Fibroblast of skin of scalp (primary cell): Measurements from ENCODE around the gene TASOR2.

ENCODE experiments used
- DNase-seq: peaks from one replicate; pipeline ENCODE4 v3.0.0-alpha.2; 2013

The TASOR2 gene

GRCh38 chr10:5655121-5655520 lies 29.5 kb upstream of the TASOR2 start:
- no peak for DNase-seq

DNA sequence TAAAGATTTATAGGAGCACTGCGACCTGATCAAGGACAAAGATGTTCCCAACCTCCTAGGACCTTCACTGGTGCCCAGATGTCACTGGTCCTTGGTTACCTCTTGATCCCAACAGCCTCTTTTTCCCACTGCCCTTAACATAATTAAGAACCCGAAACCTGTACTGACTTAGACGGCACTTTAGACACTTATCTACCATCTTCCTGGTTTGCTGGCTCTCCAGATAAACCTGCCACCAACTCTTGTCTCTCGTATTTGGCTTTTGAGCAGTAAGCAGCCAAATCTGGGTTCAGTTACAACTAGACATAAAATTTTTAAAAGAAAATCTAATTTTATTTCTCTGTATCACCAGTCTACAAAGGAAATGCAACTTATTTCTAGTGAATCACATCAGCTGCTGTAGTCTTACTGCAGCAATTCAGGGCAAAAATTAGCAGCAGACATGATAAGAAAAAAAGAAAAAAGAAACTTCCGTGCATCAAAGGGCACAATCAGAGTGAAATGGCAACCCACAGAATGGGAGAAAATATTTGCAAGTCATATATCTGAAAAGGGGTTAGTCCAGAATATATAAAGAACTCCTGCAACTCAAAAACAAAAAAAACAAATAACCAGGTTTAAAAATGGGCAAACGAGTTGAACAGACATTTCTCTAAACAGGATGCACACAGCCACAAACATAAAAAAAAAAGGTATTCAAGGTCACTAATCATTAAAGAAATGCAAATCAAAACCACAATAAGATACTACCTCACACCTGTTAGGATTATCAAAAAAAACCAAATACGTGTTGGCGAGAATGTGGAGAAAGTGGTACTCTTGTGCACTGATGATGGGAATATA lies 27.7 kb upstream of the TASOR2 start:
- no peak for DNase-seq

DNA sequence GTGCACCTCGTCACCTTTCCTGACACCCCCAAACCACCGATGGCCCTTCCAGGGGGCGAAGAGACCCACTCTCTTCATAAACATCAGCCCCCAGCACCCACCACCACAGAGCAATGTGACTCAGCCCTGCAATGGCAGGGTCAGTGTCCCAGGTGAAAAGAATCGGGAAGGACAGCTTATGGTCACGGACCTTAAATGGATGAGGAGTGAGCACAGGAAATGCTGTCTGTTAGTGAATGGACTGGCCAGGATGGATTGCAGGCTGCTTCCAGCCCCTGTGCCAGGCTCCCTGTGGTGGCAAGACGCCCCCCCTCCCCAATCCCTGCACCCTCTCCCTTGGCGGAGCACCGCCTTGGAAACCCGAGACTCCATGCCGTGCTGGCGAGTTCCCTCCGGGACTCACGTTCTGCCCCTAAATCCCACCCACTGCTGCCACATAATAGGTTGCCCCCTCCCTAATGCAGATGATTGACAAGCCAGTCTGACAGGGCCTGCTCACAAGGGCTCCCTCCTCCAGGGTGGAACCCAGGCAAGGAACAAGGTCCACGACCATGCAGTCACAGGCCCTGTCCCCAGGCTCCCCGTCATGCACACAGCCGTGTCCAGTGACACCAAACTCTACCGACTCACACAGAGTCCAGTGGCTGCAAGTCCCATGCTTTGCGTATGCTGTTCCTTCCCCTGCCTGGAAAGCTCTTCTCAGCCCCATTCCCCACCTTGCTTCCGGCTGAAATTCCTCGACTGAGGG lies 25.6 kb upstream of the TASOR2 start:
- no peak for DNase-seq

- peak; percentile 31 for DNase-seq
Measured at GRCh38 chr10:5659702-5660528, 24.7 kb upstream of the TASOR2 start.

DNA sequence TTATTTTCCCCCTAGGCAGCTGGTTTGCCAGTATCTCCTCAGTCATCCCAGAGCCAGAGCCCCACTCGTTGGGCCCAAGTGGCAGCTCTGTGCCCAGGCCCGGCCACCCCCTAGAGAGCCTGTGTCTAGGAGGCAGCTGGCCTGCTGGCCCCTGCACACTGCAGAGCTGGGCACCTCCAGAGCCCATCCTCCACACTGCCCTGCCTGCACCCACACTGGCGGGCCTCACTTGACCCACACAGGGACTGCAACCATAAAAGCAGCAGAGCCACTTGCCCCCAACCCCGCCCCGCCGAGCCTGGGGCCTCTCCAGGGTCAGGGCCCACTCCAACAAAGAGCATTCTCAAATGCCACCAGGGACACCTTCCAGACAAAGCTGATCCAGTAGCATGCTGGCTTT lies 23.6 kb upstream of the TASOR2 start:
- no peak for DNase-seq

DNA sequence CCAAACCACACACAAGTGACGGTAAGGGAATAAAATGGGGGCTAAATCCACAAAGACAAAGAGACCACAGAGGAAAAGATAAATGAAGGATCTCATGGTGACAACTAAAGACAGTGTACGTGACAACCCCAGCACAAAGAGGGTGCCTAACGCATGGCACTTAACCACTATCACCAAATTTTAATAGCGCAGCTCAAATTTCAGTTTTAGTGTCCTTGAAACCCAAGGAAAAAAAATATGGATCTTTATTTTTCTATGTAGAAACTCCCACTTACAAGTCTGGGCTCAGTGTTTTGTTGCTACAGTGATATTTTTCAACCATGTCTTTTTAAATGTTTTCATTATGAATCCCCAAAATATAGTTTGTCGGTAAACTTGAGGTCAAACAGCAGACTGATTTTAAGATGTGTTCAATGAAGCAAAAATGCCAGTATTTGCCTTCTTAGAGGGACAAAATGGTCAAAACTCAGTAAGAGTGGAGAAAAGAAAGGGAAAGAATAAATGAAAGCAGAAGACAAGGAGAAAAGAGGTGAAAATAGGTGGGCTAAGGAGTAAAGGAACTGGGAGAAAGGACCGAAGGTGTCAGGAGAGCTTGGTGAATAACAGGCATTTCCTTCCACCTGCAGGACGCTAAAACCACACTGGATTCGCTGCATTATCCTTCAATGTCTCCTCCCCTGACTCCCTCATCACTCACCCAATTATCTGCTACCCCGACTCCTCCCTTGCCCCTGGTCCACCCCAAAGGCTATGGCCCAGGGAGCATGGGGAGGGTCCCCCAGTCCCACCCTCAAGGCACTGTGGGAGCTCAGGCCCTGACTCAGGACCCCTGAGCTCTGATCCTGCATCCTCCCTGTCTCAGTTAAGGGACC lies 21.7 kb upstream of the TASOR2 start:
- DNase-seq = no peak

DNA sequence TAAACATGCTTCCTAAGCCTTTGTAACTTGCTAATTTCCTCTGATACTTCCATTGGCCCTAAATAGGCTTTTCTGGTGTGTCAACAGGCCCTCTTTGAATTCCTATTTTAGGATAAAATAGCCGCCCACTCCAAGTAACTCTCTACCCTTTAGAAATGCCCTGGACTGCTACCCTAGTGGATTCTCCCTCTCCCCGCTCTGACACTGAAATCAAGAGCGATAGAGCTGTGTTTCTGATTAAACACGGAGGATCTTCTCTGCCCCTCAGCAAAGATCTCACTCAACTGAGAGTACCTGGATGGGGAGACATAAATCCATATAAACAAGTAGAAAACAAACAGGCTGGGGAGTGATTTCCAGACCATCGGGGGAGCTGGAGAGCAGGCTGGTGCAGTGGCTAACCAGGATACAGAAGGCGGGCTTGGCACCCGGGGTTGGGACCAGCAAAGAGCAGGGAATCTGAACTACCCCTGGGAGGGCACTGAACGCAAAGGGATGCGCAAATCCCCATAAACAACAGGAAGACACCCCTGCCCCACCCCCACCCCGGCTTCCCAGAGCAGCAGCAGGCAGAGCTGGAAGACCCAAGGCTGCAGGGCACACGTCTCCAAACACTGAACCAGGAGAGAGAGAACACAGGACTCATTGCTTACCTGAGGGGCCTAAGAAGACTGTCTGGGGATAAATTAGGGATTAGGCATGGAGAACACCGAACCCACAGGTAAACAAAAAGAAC lies 20.8 kb upstream of the TASOR2 start:
- no peak for DNase-seq

DNA sequence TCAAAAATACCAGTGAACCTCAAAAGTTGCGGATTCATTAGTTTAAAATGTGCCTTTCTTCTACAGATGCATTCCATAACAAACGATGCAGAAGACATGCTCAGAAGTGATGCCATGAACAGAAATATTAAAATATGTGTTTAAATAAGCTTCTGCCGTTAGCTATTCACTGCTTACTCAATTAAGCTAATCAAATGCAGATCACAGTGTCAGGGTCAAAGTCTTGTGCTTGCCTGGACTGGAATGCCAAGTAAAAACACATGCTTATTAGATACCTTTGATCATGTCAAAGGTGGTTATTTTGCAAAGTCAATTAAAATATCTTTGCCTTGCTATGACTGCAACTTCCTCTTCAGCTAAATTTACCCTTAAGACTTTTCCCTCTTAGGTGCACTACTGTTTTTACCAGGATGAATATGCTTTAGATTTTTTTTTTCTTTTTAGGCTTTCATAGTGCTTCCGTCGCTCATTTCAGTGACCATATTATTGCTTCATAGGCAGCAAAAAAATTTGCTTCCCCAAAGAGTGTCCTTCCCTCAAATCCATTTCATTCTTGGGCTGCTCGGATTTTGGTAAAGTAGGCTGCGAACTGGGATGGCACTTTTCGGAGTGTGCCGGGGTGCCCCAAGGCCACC lies 19.1 kb upstream of the TASOR2 start:
- DNase-seq = peak; percentile 76

DNA sequence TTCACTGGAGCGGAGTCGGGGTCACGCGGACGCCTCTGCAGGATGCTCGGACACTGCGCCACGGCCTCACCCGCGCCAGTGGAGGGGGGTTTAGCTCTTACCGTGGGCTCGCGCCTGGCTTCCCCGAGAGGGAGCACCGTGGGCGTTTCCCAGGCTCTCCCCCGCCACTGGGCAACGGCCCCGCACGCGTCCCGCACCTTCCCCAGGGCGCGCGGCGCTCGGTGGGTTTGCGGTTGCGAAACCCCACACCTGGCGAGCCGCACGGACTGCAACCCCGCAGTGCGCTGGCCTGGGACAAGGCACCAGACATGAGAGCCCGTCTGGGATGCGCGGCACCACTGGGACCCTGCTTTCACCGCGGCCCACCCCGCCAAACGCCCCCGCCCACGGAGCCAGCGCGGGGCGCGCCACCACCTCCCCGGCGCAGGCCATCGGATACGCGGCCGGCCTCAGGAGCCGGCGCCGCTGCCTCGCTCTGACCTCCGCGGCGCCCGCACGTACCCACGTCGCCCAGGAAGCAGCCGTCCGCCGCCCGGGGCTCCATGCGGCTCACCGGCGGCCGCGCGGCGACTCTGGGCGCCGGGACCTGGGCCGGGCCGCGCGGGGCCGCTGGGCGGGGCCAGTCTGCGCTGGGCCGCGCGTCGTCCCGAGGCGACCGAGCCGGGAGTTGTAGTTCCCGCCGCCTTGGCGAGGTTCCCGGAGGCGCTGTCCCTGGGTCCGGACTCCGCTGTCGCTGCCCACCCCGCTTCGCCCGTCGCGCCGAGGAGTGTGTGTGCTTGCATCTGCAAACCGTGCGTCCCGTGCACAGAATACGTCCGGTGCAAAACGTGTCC lies 18.4 kb upstream of the TASOR2 start, which contains the start of gene ASB13:
ASB13 (minus strand) TSS at position 588 of the 833 bp plus-strand sequence; CDS start at position 544, 44 bp downstream.
- peak; percentile 51 for DNase-seq

GRCh38 chr10:5666841-5667630 lies 17.6 kb upstream of the TASOR2 start:
- no peak for DNase-seq

DNA sequence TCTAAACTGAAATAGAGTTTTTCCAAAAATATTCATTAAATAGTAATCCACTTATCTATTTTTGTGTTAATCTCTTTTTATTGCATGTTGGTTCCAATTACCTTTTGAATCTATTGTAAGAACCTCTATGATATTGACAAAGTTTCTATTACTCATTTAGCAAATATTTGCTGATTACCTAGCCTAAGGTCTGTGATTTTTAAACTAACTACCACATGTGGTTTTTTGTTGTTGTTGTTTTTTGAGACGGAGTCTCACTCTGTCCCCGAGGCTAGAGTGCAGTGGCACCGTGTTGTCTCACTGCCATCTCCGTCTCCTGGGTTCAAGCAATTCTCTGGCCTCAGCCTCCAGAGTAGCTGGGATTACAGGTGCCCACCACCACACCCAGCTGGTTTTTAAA lies 16.2 kb upstream of the TASOR2 start:
- no peak for DNase-seq

GRCh38 chr10:5669604-5670003 lies 15.0 kb upstream of the TASOR2 start:
- DNase-seq = no peak

GRCh38 chr10:5670662-5671375 lies 13.8 kb upstream of the TASOR2 start:
- no peak for DNase-seq

- no peak for DNase-seq
Measured at GRCh38 chr10:5678397-5679036, 6.1 kb upstream of the TASOR2 start.

DNA sequence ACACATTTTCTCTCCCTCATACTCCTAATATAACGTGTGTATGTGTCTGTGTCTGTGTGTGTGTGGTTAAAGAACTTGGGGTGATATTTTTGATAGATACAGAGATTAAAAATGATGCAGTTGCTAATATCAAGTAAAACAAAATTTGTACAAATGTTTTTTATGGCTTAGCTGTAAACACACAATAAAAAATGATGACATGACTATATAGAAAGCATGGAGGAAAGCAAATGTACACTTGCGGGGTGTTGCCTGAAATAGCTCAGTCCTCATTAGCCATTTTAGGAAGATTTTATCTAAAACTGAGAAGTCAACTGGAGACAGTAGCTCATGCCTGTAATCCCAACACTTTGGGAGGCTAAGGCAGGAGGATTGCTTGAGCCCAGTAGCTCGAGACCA lies 5.6 kb upstream of the TASOR2 start:
- DNase-seq = no peak

- DNase-seq = peak; percentile 22
Measured at GRCh38 chr10:5679606-5680005, 5.0 kb upstream of the TASOR2 start.

DNA sequence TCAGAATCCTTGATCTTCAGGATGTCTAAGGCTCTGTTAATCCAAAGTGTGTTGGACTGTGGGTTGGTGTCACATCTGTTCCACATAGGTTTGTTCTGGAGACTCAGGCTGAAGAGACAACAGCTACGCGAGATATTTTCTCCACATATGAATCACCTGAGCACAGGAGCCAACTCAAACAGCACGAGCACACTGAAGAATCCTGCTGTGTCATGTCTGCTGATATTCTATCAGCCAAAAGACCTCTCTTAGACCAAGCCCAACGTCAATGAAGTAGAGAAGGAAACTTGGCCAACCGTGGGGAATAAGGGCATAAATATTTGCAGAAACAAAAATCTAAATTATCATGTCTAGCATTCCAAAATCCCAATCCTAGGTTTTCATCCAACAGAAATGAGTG lies 2.7 kb upstream of the TASOR2 start:
- DNase-seq = no peak

GRCh38 chr10:5683065-5683464 lies 1.6 kb upstream of the TASOR2 start:
- no peak for DNase-seq
